ENCODE results near the gene TOGARAM1.

Gene TOGARAM1

GRCh38 chr14:44960646-44961045 is 1.3 kb upstream of the TOGARAM1 start:
- H3K4me1 ChIP-seq: peaks cover 21 to 62% (median 37%) of the 10 kb centered on the region in 10 experiments
- H4K20me1 ChIP-seq: peaks cover 0 to 51% (median 6%) of the 10 kb centered on the region in 11 experiments; a peak in 12 of 22 replicates
- peak overlapping the region in 10 of 11 experiments; percentile 73 to 92 (median 81); a peak in 19 of 22 replicates for H3K27ac ChIP-seq
- H3K9me3 ChIP-seq (replicated peaks in 1 of 11): peaks cover 31 to 37% (median 35%) of the 10 kb centered on the region in 11 experiments
- peak overlapping the region; percentile 77 to 91 (median 84) for H3K9ac ChIP-seq
- H3K27me3 ChIP-seq: no peaks in the 10 kb centered on the region
- TF ChIP-seq Cebpa-rat (IDR thresholded peaks at IDR 0.05): no peak
- H3K4me2 ChIP-seq: peak overlapping the region; percentile 73 to 95 (median 86)
- peaks cover 0 to 21% (median 14%) of the 10 kb centered on the region in 11 experiments; a peak in 17 of 22 replicates for H3K36me3 ChIP-seq
- H3K4me3 ChIP-seq: peak overlapping the region; percentile 74 to 90 (median 82)

GRCh38 chr14:44961151-44961553 is 838 bp upstream of the TOGARAM1 start:
- H3K4me2 ChIP-seq: peak overlapping the region; percentile 73 to 95 (median 86)
- TF ChIP-seq Cebpa-rat (IDR thresholded peaks at IDR 0.05): no peak
- no peaks in the 10 kb centered on the region for H3K27me3 ChIP-seq
- peaks cover 21 to 67% (median 37%) of the 10 kb centered on the region in 10 experiments for H3K4me1 ChIP-seq
- H3K27ac ChIP-seq: peak overlapping the region; percentile 73 to 92 (median 79)
- peaks cover 34 to 42% (median 40%) of the 10 kb centered on the region in 11 experiments for H3K9me3 ChIP-seq (replicated peaks in 1 of 11)
- peaks cover 0 to 46% (median 4%) of the 10 kb centered on the region in 11 experiments; a peak in 10 of 22 replicates for H4K20me1 ChIP-seq
- H3K4me3 ChIP-seq: peak overlapping the region; percentile 74 to 90 (median 82)
- H3K36me3 ChIP-seq: peaks cover 0 to 21% (median 9%) of the 10 kb centered on the region in 11 experiments; a peak in 15 of 22 replicates
- H3K9ac ChIP-seq: peak overlapping the region; percentile 77 to 91 (median 84)

GRCh38 chr14:44962334-44963043 is 499 bp downstream of the TOGARAM1 start:
- H3K27ac ChIP-seq: peak overlapping the region; percentile 64 to 92 (median 79); a peak in 21 of 22 replicates
- no peak for TF ChIP-seq Cebpa-rat (IDR thresholded peaks at IDR 0.05)

GRCh38 chr14:44963044-44963528 is 1.1 kb downstream of the TOGARAM1 start:
- Histone ChIP-seq H3K4me2 (peak overlapping the region; percentile 75 to 92 (median 82)), H3K9me3 (replicated peaks in 1 of 11) (peaks cover 37 to 61% (median 59%) of the 10 kb centered on the region in 11 experiments), H3K4me3 (peak overlapping the region; percentile 74 to 90 (median 82)), H3K27ac (peak overlapping the region in 4 of 11 experiments; percentile 64 to 92 (median 80); a peak in 4 of 22 replicates), H3K4me1 (peaks cover 25 to 73% (median 46%) of the 10 kb centered on the region in 10 experiments), H3K36me3 (peaks cover 0 to 28% (median 9%) of the 10 kb centered on the region in 11 experiments; a peak in 13 of 22 replicates), H4K20me1 (peaks cover 0 to 26% (median 4%) of the 10 kb centered on the region in 11 experiments; a peak in 9 of 22 replicates), H3K27me3 (no peaks in the 10 kb centered on the region), H3K9ac (no peak overlapping the region; a peak in 1 of 22 replicates)
- no peak for TF ChIP-seq Cebpa-rat (IDR thresholded peaks at IDR 0.05)

More at GRCh38 chr14:44962334-44963043, 499 bp downstream of the TOGARAM1 start:
- Histone ChIP-seq H3K27me3 (no peaks in the 10 kb centered on the region), H3K4me3 (peak overlapping the region; percentile 74 to 90 (median 82)), H3K4me1 (peaks cover 25 to 78% (median 46%) of the 10 kb centered on the region in 10 experiments), H3K36me3 (peaks cover 0 to 23% (median 3%) of the 10 kb centered on the region in 11 experiments; a peak in 11 of 22 replicates), H3K9ac (peak overlapping the region; percentile 63 to 91 (median 83)), H4K20me1 (peaks cover 0 to 32% (median 4%) of the 10 kb centered on the region in 11 experiments; a peak in 9 of 22 replicates), H3K4me2 (peak overlapping the region; percentile 75 to 92 (median 82)), H3K9me3 (replicated peaks in 1 of 11) (peaks cover 36 to 55% (median 53%) of the 10 kb centered on the region in 11 experiments)

GRCh38 chr14:44963775-44964380 is 1.9 kb downstream of the TOGARAM1 start:
- H4K20me1 ChIP-seq: peaks cover 0 to 20% (median 4%) of the 10 kb centered on the region in 11 experiments; a peak in 8 of 22 replicates
- H3K4me3 ChIP-seq: peak overlapping the region in 9 of 10 experiments; percentile 35 to 90 (median 81); a peak in 15 of 20 replicates
- peaks cover 45 to 69% (median 67%) of the 10 kb centered on the region in 11 experiments for H3K9me3 ChIP-seq (replicated peaks in 1 of 11)
- H3K4me1 ChIP-seq: peaks cover 25 to 67% (median 44%) of the 10 kb centered on the region in 10 experiments
- H3K27me3 ChIP-seq: no peaks in the 10 kb centered on the region
- H3K4me2 ChIP-seq: peak overlapping the region; percentile 11 to 92 (median 82); a peak in 19 of 22 replicates
- H3K27ac ChIP-seq: no peak overlapping the region
- H3K9ac ChIP-seq: no peak overlapping the region
- TF ChIP-seq Cebpa-rat (IDR thresholded peaks at IDR 0.05): no peak
- peaks cover 0 to 32% (median 16%) of the 10 kb centered on the region in 11 experiments; a peak in 16 of 22 replicates for H3K36me3 ChIP-seq

- Histone ChIP-seq H3K36me3 (peaks cover 4 to 58% (median 27%) of the 10 kb centered on the region in 11 experiments; a peak in 17 of 22 replicates), H3K4me2 (peak overlapping the region; percentile 7 to 64 (median 40)), H3K4me1 (peaks cover 13 to 53% (median 29%) of the 10 kb centered on the region in 10 experiments; a peak in 19 of 20 replicates), H3K9me3 (replicated peaks in 1 of 11) (peaks cover 74 to 98% (median 95%) of the 10 kb centered on the region in 11 experiments), H4K20me1 (no peaks in the 10 kb centered on the region), H3K4me3 (peak overlapping the region in 7 of 10 experiments; percentile 8 to 44 (median 32); a peak in 7 of 20 replicates), H3K27ac (no peak overlapping the region), H3K9ac (no peak overlapping the region), H3K27me3 (no peaks in the 10 kb centered on the region)
- no peak for TF ChIP-seq Cebpa-rat (IDR thresholded peaks at IDR 0.05)
Measured at GRCh38 chr14:44966601-44967336, 4.8 kb downstream of the TOGARAM1 start.

- H3K9me3 ChIP-seq (replicated peaks in 1 of 11): peaks cover 68 to 92% (median 88%) of the 10 kb centered on the region in 11 experiments
- no peak overlapping the region for H3K9ac ChIP-seq
- H3K4me1 ChIP-seq: peaks cover 4 to 47% (median 16%) of the 10 kb centered on the region in 10 experiments; a peak in 15 of 20 replicates
- peaks cover 4 to 50% (median 29%) of the 10 kb centered on the region in 11 experiments; a peak in 17 of 22 replicates for H3K36me3 ChIP-seq
- no peaks in the 10 kb centered on the region for H4K20me1 ChIP-seq
- no peak for TF ChIP-seq Cebpa-rat (IDR thresholded peaks at IDR 0.05)
- peak overlapping the region in 1 of 10 experiments; percentile 11; a peak in 1 of 20 replicates for H3K4me3 ChIP-seq
- H3K4me2 ChIP-seq: no peak overlapping the region
- no peak overlapping the region for H3K27ac ChIP-seq
- H3K27me3 ChIP-seq: no peaks in the 10 kb centered on the region
Measured at GRCh38 chr14:44968714-44969113, 6.7 kb downstream of the TOGARAM1 start.

GRCh38 chr14:44970907-44971306 is 8.9 kb downstream of the TOGARAM1 start:
- Histone ChIP-seq H3K36me3 (peaks cover 4 to 48% (median 29%) of the 10 kb centered on the region in 11 experiments; a peak in 13 of 22 replicates), H3K4me2 (no peak overlapping the region), H3K27me3 (no peaks in the 10 kb centered on the region), H4K20me1 (no peaks in the 10 kb centered on the region), H3K27ac (no peak overlapping the region), H3K4me1 (peaks cover 0 to 26% (median 7%) of the 10 kb centered on the region in 10 experiments; a peak in 10 of 20 replicates), H3K9me3 (replicated peaks in 1 of 11) (peaks cover 49 to 78% (median 67%) of the 10 kb centered on the region in 11 experiments), H3K9ac (no peak overlapping the region), H3K4me3 (no peak overlapping the region; a peak in 1 of 20 replicates)
- TF ChIP-seq Cebpa-rat (IDR thresholded peaks at IDR 0.05): no peak

Data from BLaER1 treated with 17β-estradiol and CSF1 and Interleukin-3, amounts not matched to agents 10 nM and 100 nM (cell line).